OCI-LY7 (cell line): ENCODE measurements around the gene RHEBL1. TPM values are rescaled to one million over a fixed set of nuclear protein-coding genes. Genes with fewer than 3 reads are reported as not detected.

Source experiments
- BruUV-seq: library from RNA; stranded (reverse); fragments of 400-500 nt; replicated peaks from 2 replicates; lab custom pipeline; 2021; lab: Mats Ljungman, UMichigan
- CTCF ChIA-PET: fragments of 300-600 bp; sonication (Branson Sonifier 250); formaldehyde crosslinking; loops from one replicate; lab custom pipeline; 2022; ENCODE audit warnings: antibody characterized with exemption; ENCODE audit not compliant: unreplicated experiment; lab: Charles Lee
- POLR2A ChIA-PET: fragments of 300-600 bp; sonication (Branson Sonifier 250); formaldehyde crosslinking; loops from one replicate; lab custom pipeline; 2022; ENCODE audit warnings: antibody characterized with exemption; lab: Charles Lee
- DNase-seq: peaks from one replicate; pipeline ENCODE4 v3.0.0-alpha.2; 2015; ENCODE audit warnings: low spot score
- H2AFZ ChIP-seq: fragments of 200-600 bp; sonication (generic), shearing (Covaris generic); 2 replicates; pipeline ENCODE4 v1.6.1; 2014; ENCODE audit warnings: mild to moderate bottlenecking, antibody characterized with exemption, low read length, moderate library complexity
- H3K27ac ChIP-seq: fragments of 200-600 bp; sonication (generic); 2 replicates; pipeline ENCODE4 v1.5.1; 2014; ENCODE audit warnings: mixed run types, low read depth, mild to moderate bottlenecking, moderate library complexity, low read length, inconsistent platforms; ENCODE audit not compliant: poor library complexity, severe bottlenecking
- H3K36me3 ChIP-seq: fragments of 200-600 bp; sonication (generic); 2 replicates; pipeline ENCODE4 v1.6.1; 2014; ENCODE audit warnings: mild to moderate bottlenecking, antibody characterized with exemption, low read length, moderate library complexity, mixed read lengths; ENCODE audit not compliant: insufficient read depth
- H3K4me1 ChIP-seq: fragments of 200-600 bp; sonication (generic); 2 replicates; pipeline ENCODE4 v1.5.1; 2014; ENCODE audit warnings: mild to moderate bottlenecking, low read length; ENCODE audit not compliant: insufficient read depth, poor library complexity, severe bottlenecking
- H3K4me2 ChIP-seq: fragments of 200-600 bp; sonication (generic); 2 replicates; pipeline ENCODE4 v1.6.1; 2014; ENCODE audit warnings: mild to moderate bottlenecking, low read length
- H3K4me3 ChIP-seq: fragments of 200-600 bp; sonication (generic); 2 replicates; pipeline ENCODE4 v1.5.1; 2014; ENCODE audit warnings: mild to moderate bottlenecking, low read depth, low read length; ENCODE audit not compliant: poor library complexity, severe bottlenecking
- H3K79me2 ChIP-seq: fragments of 200-600 bp; sonication (generic); 2 replicates; pipeline ENCODE4 v1.6.1; 2016; ENCODE audit warnings: low read depth, mild to moderate bottlenecking, low read length, moderate library complexity, mixed read lengths; ENCODE audit not compliant: insufficient read depth
- H3K9me2 ChIP-seq: fragments of 200-600 bp; sonication (generic); 2 replicates; pipeline ENCODE4 v1.6.1; 2016; ENCODE audit warnings: mild to moderate bottlenecking, low read length, mixed read lengths; ENCODE audit not compliant: insufficient read depth
- H3K9me3 ChIP-seq: fragments of 200-600 bp; sonication (generic); 2 replicates; pipeline ENCODE4 v1.6.1; 2014; ENCODE audit warnings: mild to moderate bottlenecking, mixed run types, low read length, mixed read lengths
- H4K20me1 ChIP-seq: fragments of 200-600 bp; sonication (generic); 2 replicates; pipeline ENCODE4 v1.6.1; 2014; ENCODE audit warnings: mild to moderate bottlenecking, antibody characterized with exemption, low read length, moderate library complexity, mixed read lengths; ENCODE audit not compliant: insufficient read depth
- EZH2phosphoT487 ChIP-seq: fragments of 200-600 bp; sonication (generic); IDR thresholded peaks from 2 replicates; pipeline ENCODE4 v1.6.1; 2018; ENCODE audit warnings: low read depth, borderline replicate concordance, mild to moderate bottlenecking, mixed run types, antibody characterized with exemption, low read length, moderate library complexity, mixed read lengths
- intact Hi-C: fragments of 100-400 bp; cut with micrococcal nuclease; formaldehyde crosslinking; loops from one replicate; pipeline ENCODE4 v1.10.0; 2022; ENCODE audit not compliant: unreplicated experiment
- total RNA-seq, 2 experiments: library from RNA; depleted of rRNA in 1 of 2; stranded (reverse); fragments of >200 nt in 1 of 2; shearing (Covaris generic) in 1 of 2; gene quantifications; 2 replicates each; pipeline ENCODE4 v1.2.3, GENCODE V29; 2014 to 2022
- TF ChIP-seq, protein P1 (sequence below): fragments of 200-600 bp; sonication (generic); conservative IDR thresholded peaks from 2 replicates; pipeline ENCODE4 v1.5.1; 2014; ENCODE audit warnings: mild to moderate bottlenecking, antibody characterized with exemption, low read length, moderate library complexity, mixed read lengths

RHEBL1 gene
- total RNA-seq, 2 experiments from 2014 or later = 3.4 to 3.7 TPM

DNA sequence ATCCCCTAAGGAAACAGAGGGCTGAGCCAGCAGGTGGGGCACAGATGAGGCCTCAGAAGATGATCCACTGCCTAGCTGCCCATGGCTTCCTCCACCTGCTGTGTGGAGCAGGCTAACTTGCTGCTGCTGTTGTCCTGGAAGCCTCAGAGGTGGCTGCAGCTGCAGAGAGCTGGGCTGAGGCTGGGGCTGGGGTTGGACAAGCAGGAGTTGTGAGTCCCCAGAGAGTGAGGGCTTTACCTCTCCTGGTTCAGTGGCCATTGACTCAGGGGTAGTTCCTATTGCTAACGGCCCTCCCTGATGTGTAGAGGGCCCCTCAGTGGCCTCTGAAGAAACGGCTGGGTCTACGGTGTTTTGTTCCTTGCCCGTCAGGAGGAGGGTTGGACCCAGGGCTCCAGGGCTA lies 37.5 kb downstream of the RHEBL1 start:
- no peaks in the 10 kb centered on the region for H3K79me2 ChIP-seq
- no peak overlapping the region for H3K4me3 ChIP-seq
- H3K9me3 ChIP-seq = no peaks in the 10 kb centered on the region
- no peaks in the 10 kb centered on the region for H4K20me1 ChIP-seq
- TF ChIP-seq EZH2phosphoT487 = no peak
- TF ChIP-seq, protein P1, sequence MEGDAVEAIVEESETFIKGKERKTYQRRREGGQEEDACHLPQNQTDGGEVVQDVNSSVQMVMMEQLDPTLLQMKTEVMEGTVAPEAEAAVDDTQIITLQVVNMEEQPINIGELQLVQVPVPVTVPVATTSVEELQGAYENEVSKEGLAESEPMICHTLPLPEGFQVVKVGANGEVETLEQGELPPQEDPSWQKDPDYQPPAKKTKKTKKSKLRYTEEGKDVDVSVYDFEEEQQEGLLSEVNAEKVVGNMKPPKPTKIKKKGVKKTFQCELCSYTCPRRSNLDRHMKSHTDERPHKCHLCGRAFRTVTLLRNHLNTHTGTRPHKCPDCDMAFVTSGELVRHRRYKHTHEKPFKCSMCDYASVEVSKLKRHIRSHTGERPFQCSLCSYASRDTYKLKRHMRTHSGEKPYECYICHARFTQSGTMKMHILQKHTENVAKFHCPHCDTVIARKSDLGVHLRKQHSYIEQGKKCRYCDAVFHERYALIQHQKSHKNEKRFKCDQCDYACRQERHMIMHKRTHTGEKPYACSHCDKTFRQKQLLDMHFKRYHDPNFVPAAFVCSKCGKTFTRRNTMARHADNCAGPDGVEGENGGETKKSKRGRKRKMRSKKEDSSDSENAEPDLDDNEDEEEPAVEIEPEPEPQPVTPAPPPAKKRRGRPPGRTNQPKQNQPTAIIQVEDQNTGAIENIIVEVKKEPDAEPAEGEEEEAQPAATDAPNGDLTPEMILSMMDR = no peak
- peaks cover 97% of the 10 kb centered on the region for H3K36me3 ChIP-seq
- POLR2A ChIA-PET = no interaction called here
- intact Hi-C loops = no loop called here
- no peak for DNase-seq
- H3K4me2 ChIP-seq = no peak overlapping the region
- BruUV-seq = no TSS peak
- H3K27ac ChIP-seq = no peak overlapping the region
- no peak overlapping the region for H2AFZ ChIP-seq
- CTCF ChIA-PET = no interaction called here
- H3K9me2 ChIP-seq = no peaks in the 10 kb centered on the region
- H3K4me1 ChIP-seq = no peaks in the 10 kb centered on the region

DNA sequence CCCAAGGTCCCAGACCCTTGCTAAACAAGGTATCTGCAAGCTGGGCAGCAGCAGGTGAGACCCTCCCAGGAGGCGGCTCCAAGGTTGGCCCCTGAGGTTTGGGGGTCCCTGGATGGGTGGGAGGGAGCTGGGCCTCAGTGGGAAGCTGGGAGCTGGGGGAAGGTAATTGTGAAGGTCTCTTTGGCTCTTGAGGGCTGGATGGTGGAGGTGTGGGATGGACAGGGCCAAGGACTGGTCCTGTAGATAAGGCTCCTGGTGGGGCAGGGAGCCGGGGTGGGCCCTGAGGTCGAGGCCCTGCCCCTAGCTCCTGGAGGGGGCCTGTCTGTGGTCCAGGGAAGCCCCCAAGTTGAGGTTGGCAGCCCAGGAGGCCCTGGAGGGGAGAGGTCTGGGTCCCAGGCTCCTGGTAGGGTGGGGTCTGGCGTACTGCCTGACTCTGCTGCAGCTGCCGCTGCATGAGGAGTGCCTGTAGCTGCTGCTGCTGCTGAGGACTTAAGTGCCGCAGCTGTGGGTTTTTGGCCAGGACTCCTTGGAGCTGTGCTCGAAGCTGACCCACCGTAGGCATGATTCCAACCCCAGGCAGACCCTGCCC lies 38.1 kb downstream of the RHEBL1 start:
- Histone ChIP-seq H4K20me1 (no peaks in the 10 kb centered on the region), H2AFZ (no peak overlapping the region), H3K36me3 (peaks cover 97% of the 10 kb centered on the region), H3K4me2 (no peak overlapping the region), H3K4me1 (no peaks in the 10 kb centered on the region), H3K27ac (no peak overlapping the region), H3K79me2 (no peaks in the 10 kb centered on the region), H3K4me3 (no peak overlapping the region), H3K9me3 (no peaks in the 10 kb centered on the region), H3K9me2 (no peaks in the 10 kb centered on the region)
- intact Hi-C loops = no loop called here
- POLR2A ChIA-PET = no interaction called here
- no peak for TF ChIP-seq EZH2phosphoT487
- TF ChIP-seq, protein P1 = no peak
- CTCF ChIA-PET = interaction anchor here (0.9 kb wide), 1 partner anchor 11 kb away, joined by 3 read pairs; no protein-coding TSS in a partner anchor
- BruUV-seq = no TSS peak
- DNase-seq = no peak
